ENCODE results near the gene PLXNA4.
A peak's percentile ranks its signal among the peaks of the same experiment; 100 is the strongest.

The PLXNA4 gene

GRCh38 chr7:132355048-132355447 lies 221.2 kb downstream of the PLXNA4 start:
- DNase-seq (ENCODE audit: low spot score), result no peak

- no peak for DNase-seq (ENCODE audit: low spot score)
Measured at GRCh38 chr7:132354527-132354926, 221.7 kb downstream of the PLXNA4 start.

GRCh38 chr7:132353936-132354335 lies 222.3 kb downstream of the PLXNA4 start:
- DNase-seq (ENCODE audit: low spot score), result no peak

GRCh38 chr7:132352800-132353199 lies 223.5 kb downstream of the PLXNA4 start:
- no peak for DNase-seq (ENCODE audit: low spot score)

GRCh38 chr7:132351954-132352499 lies 224.2 kb downstream of the PLXNA4 start:
- DNase-seq (ENCODE audit: low spot score), result no peak

GRCh38 chr7:132350741-132351140 lies 225.5 kb downstream of the PLXNA4 start:
- no peak for DNase-seq (ENCODE audit: low spot score)

- DNase-seq (ENCODE audit: low spot score), result no peak
Measured at GRCh38 chr7:132349075-132349474, 227.2 kb downstream of the PLXNA4 start.

GRCh38 chr7:132348341-132348740 lies 227.9 kb downstream of the PLXNA4 start:
- no peak for DNase-seq (ENCODE audit: low spot score)

GRCh38 chr7:132347858-132348257 lies 228.4 kb downstream of the PLXNA4 start:
- DNase-seq (ENCODE audit: low spot score), result no peak

GRCh38 chr7:132347123-132347522 lies 229.1 kb downstream of the PLXNA4 start:
- no peak for DNase-seq (ENCODE audit: low spot score)

GRCh38 chr7:132345543-132346129 lies 230.6 kb downstream of the PLXNA4 start:
- no peak for DNase-seq (ENCODE audit: low spot score)

- no peak for DNase-seq (ENCODE audit: low spot score)
Measured at GRCh38 chr7:132345030-132345429, 231.2 kb downstream of the PLXNA4 start.

GRCh38 chr7:132343199-132343598 lies 233.1 kb downstream of the PLXNA4 start:
- no peak for DNase-seq (ENCODE audit: low spot score)

- no peak for DNase-seq (ENCODE audit: low spot score)
Measured at GRCh38 chr7:132337450-132338080, 238.7 kb downstream of the PLXNA4 start.

GRCh38 chr7:132336797-132337196 lies 239.5 kb downstream of the PLXNA4 start:
- DNase-seq (ENCODE audit: low spot score), result no peak

- DNase-seq (ENCODE audit: low spot score), result no peak
Measured at GRCh38 chr7:132333301-132333700, 243.0 kb downstream of the PLXNA4 start.

- no peak for DNase-seq (ENCODE audit: low spot score)
Measured at GRCh38 chr7:132328760-132329159, 247.5 kb downstream of the PLXNA4 start.

- no peak for DNase-seq (ENCODE audit: low spot score)
Measured at GRCh38 chr7:132328047-132328620, 248.1 kb downstream of the PLXNA4 start.

GRCh38 chr7:132326878-132327589 lies 249.2 kb downstream of the PLXNA4 start:
- DNase-seq (ENCODE audit: low spot score), result no peak

- DNase-seq (ENCODE audit: low spot score), result no peak
Measured at GRCh38 chr7:132322970-132323369, 253.3 kb downstream of the PLXNA4 start.

GRCh38 chr7:132321387-132321786 lies 254.9 kb downstream of the PLXNA4 start:
- DNase-seq (ENCODE audit: low spot score), result peak; percentile 18

GRCh38 chr7:132319481-132319880 lies 256.8 kb downstream of the PLXNA4 start:
- no peak for DNase-seq (ENCODE audit: low spot score)
